ENCODE measurements around the gene FNBP1. TPM values are rescaled to one million over a fixed set of nuclear protein-coding genes. Genes with fewer than 3 reads are reported as not detected.

The FNBP1 gene
- total and polyA plus RNA-seq, 2 of the 8 experiments (the other 6 are each of a cell fraction or from before 2014, with no cell fraction given): 7.2 to 40.9 TPM

GRCh38 chr9:129904734-129905133 is 138.3 kb downstream of the FNBP1 start:
- CTCF ChIA-PET (ENCODE audit: partially characterized antibody): interaction anchor here (0.9 to 1.7 kb wide), 2 partner anchors 11 to 37 kb away, joined by 3 to 4 read pairs; no protein-coding TSS in a partner anchor
- POLR2A ChIA-PET (ENCODE audit: partially characterized antibody): interaction anchor here (0.9 to 1.0 kb wide), 2 partner anchors 68 to 544 kb away, joined by 3 read pairs; no protein-coding TSS in a partner anchor

More at GRCh38 chr9:129904734-129905133, 138.3 kb downstream of the FNBP1 start:
- no peak overlapping the region for H3K23ac ChIP-seq (ENCODE audit: insufficient read length)
- H3K4me2 ChIP-seq (ENCODE audit: insufficient read depth in 1 of 2, low read depth in 2 of 2, low read length in 2 of 2): no peak overlapping the region
- no peak overlapping the region for H3K56ac ChIP-seq (replicated peaks; ENCODE audit: insufficient read length, low read depth, low read length)
- no peak overlapping the region for H2BK5ac ChIP-seq (ENCODE audit: low read depth, low read length)
- H4K8ac ChIP-seq (ENCODE audit: extremely low read depth, insufficient read depth, low read length): no peak overlapping the region
- no peaks in the 10 kb centered on the region for H3K79me2 ChIP-seq (ENCODE audit: control insufficient read depth in 1 of 2, insufficient read depth in 2 of 2, low read length in 2 of 2)
- no peak overlapping the region for H2BK15ac ChIP-seq (ENCODE audit: low read length)
- no peak overlapping the region for H2AFZ ChIP-seq (ENCODE audit: low read length)
- H3K36me3 ChIP-seq (ENCODE audit: control insufficient read depth in 2 of 4, insufficient read depth in 4 of 4, low read length in 3 of 4): peaks cover 0 to 13% (median 0%) of the 10 kb centered on the region in 4 experiments; a peak in 5 of 8 replicates
- no peak for TF ChIP-seq HDAC6 (IDR thresholded peaks at IDR 0.05; ENCODE audit: low read depth, low read length)
- TF ChIP-seq SP2 (IDR thresholded peaks at IDR 0.05; ENCODE audit: low read length): no peak
- TF ChIP-seq POLR2AphosphoS5 (IDR thresholded peaks at IDR 0.05; ENCODE audit: low read depth, low read length): no peak
- TF ChIP-seq SAP30 (IDR thresholded peaks at IDR 0.05; ENCODE audit: insufficient read depth, insufficient replicate concordance, low read length): no peak
- TF ChIP-seq GTF2F1 (IDR thresholded peaks at IDR 0.05; ENCODE audit: borderline replicate concordance, low read depth, low read length): no peak
- TF ChIP-seq SP1 (IDR thresholded peaks at IDR 0.05; ENCODE audit: low read depth, low read length): no peak
- no peak for TF ChIP-seq RFX5 (IDR thresholded peaks at IDR 0.05; ENCODE audit: borderline replicate concordance, low read depth, low read length)
- no peak for TF ChIP-seq RBBP5 (IDR thresholded peaks at IDR 0.05; ENCODE audit: borderline replicate concordance, low read depth, low read length)
- TF ChIP-seq EP300 (IDR thresholded peaks at IDR 0.05; ENCODE audit: borderline replicate concordance in 1 of 2, low read depth in 2 of 2, low read length in 2 of 2): no peak
- TF ChIP-seq TCF12 (IDR thresholded peaks at IDR 0.05; ENCODE audit: low read depth, low read length): no peak
- no peak for TF ChIP-seq GABPA (IDR thresholded peaks at IDR 0.05; ENCODE audit: borderline replicate concordance, insufficient read depth, low read length)
- no peak for TF ChIP-seq TBP (IDR thresholded peaks at IDR 0.05; ENCODE audit: low read depth, low read length)
- TF ChIP-seq TAF1 (IDR thresholded peaks at IDR 0.05; ENCODE audit: low read depth, low read length): no peak
- no peak for TF ChIP-seq SIN3A (conservative IDR thresholded peaks at IDR 0.05 in 1 of 2, IDR thresholded peaks at IDR 0.05 in 1 of 2; ENCODE audit: low read depth in 1 of 2, low read length in 2 of 2)
- H3K4me3 ChIP-seq (ENCODE audit: extremely low read depth in 1 of 4, insufficient read depth in 2 of 4, low read depth in 3 of 4, low read length in 4 of 4): no peak overlapping the region
- no peak for DNase-seq (ENCODE audit: low read depth in 1 of 2, low spot score in 2 of 2)
- H3K27me3 ChIP-seq (replicated peaks in 1 of 4; ENCODE audit: control insufficient read depth in 3 of 4, extremely low read depth in 1 of 4, insufficient read depth in 3 of 4, low read length in 3 of 4): no peaks in the 10 kb centered on the region
- no peak overlapping the region for H3K27ac ChIP-seq (ENCODE audit: low read depth, low read length)
- H3K23me2 ChIP-seq (ENCODE audit: low read depth, low read length): no peaks in the 10 kb centered on the region
- H4K5ac ChIP-seq (ENCODE audit: insufficient read length, low read depth, low read length): no peak overlapping the region
- H3K18ac ChIP-seq (ENCODE audit: extremely low read depth, low read length): no peak overlapping the region
- no peak overlapping the region for H3K4ac ChIP-seq (replicated peaks; ENCODE audit: insufficient read length, low read depth, low read length)
- no peak overlapping the region for H2BK20ac ChIP-seq (ENCODE audit: low read length)
- H3K14ac ChIP-seq (ENCODE audit: insufficient read length): no peak overlapping the region
- H2AK5ac ChIP-seq (ENCODE audit: low read depth, low read length): no peak overlapping the region
- FAIRE-seq: no peak
- H3K9me3 ChIP-seq (ENCODE audit: insufficient read depth in 2 of 2, low read depth in 1 of 2, low read length in 1 of 2): no peaks in the 10 kb centered on the region
- peaks cover 0 to 2% of the 10 kb centered on the region in 2 experiments for H4K20me1 ChIP-seq (replicated peaks in 1 of 2; ENCODE audit: control insufficient read depth in 1 of 2, insufficient read depth in 2 of 2, low read length in 2 of 2)
- no peak overlapping the region for H2BK120ac ChIP-seq (replicated peaks; ENCODE audit: low read depth, low read length)
- no peak overlapping the region for H4K91ac ChIP-seq (replicated peaks; ENCODE audit: insufficient read length, low read length)
- H2BK12ac ChIP-seq (ENCODE audit: low read depth, low read length): no peak overlapping the region
- H3K4me1 ChIP-seq (replicated peaks in 1 of 4; ENCODE audit: control insufficient read depth in 3 of 4, insufficient read depth in 4 of 4, low read length in 3 of 4): peaks cover 2 to 8% (median 5%) of the 10 kb centered on the region in 4 experiments; a peak in 4 of 7 replicates
- no peak overlapping the region for H3K9ac ChIP-seq (replicated peaks in 1 of 4; ENCODE audit: extremely low read depth in 1 of 4, low read depth in 3 of 4, low read length in 3 of 4)
- H3K79me1 ChIP-seq (ENCODE audit: low read depth, low read length): no peaks in the 10 kb centered on the region
- WGBS, 2 experiments (ENCODE audit: extremely low coverage in 1 of 2, insufficient coverage in 1 of 2, insufficient read length in 1 of 2, insufficient replicate concordance in 2 of 2, low coverage in 1 of 2, low lambda C conversion rate in 2 of 2, missing lambda C conversion rate in 1 of 2): 99% methylated on average over 4 of the region's 4 CpGs; no CpG with 5 or more reads in 1 of the 2 experiments
